NCI-H146 (cell line): ENCODE measurements around the gene HSP90AB1.

Experiments used
- DNase-seq: peaks from one replicate; lab custom pipeline; 2025; lab: John Stamatoyannopoulos, UW

The HSP90AB1 gene

DNA sequence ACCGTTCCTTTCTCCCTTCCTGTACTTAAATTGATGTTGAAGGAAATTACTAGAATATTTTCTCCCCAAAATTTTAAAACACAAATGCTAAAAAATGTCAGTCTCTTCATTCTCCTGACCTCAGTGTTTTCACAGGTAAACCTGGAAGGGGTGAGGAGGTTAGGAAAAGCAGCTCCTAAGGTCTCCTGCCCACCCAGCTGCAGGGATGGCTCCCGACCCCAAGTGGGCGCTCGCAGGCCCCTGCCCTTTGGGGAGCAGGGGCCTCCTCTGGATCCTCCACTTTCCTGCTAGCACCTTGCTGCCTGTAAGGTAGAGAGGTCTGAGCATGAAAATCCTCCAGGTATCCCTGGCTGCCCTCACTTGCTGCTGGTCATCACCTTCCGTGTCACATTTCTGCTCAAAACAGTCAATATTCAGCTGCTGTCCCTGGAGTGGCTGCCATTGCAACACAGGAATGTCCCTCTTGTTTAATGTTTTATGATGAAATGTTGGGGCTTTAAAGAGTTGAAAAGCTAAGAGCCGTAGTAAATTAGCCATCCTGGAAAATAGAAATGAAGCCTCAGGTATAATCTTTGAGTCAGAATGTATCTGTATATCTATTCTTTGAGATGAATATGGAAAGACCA is 10.9 kb upstream of the HSP90AB1 start:
- DNase-seq = no peak

DNA sequence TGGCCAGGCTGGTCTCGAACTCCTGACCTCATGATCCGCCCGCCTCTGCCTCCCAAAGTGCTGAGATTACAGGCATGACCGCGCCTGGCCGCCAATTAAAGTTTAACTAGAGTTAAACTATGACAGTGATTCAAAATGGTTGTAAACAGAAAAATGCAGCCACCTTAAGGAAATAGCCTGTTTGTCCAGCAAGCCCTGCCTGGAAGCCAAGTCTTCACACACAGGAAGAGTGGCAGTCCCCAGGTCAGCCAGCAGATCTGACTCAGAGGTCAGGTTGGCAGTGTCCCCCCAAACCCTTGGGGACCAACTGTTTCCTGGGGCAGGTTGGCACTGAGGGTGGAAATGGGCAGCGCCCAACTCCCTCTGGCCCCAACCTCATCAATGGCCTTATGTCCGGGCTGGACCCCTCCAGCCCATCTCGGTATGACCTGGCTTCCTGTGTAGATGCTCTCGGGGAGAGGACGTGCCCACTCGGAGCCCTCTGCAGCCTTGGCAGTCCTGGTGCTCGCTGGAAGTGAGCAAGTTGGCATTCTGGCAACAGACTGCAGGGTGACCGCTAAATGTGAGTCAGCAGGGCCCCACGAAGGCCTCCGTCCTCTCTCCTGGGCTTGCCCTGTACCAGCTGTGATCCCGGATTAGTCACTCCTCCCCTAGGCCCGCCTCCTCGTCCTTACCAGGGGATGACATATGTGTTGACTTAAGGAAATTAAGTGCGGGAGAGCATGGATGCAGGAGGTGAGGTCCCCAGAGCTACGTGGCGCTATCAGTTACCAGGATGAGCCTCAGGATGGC is 9.7 kb upstream of the HSP90AB1 start:
- DNase-seq = peak; percentile 98

DNA sequence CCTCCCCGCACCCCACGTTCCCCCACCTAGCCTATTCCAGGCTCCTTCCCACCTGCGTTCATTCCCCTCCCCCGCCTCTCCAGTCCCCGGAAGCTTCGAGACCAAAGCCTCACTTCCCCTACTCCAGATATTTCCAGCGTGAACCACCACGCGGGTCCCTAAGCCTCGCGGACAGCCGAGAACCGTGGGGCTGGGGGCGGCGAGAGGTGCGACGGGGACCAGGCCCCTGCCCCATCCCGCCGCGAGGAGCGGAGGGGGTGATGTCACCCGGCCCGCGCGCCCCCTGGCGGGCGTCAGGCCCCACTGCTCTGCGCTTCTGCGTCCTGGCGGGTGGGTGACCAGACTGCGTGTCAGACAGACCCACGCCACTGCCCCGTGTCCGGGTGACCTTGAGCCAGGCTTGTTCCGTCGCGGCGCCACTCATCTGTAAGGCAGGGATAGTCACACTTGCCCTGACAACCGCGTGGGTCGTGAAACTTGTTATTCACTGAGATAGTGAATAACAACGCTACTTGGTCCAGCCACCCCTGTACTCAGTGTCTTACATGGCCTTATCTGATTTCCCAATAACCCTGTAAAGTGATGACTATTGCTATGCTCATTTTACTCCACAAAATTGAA is 9.0 kb upstream of the HSP90AB1 start:
- peak; percentile 89 for DNase-seq

DNA sequence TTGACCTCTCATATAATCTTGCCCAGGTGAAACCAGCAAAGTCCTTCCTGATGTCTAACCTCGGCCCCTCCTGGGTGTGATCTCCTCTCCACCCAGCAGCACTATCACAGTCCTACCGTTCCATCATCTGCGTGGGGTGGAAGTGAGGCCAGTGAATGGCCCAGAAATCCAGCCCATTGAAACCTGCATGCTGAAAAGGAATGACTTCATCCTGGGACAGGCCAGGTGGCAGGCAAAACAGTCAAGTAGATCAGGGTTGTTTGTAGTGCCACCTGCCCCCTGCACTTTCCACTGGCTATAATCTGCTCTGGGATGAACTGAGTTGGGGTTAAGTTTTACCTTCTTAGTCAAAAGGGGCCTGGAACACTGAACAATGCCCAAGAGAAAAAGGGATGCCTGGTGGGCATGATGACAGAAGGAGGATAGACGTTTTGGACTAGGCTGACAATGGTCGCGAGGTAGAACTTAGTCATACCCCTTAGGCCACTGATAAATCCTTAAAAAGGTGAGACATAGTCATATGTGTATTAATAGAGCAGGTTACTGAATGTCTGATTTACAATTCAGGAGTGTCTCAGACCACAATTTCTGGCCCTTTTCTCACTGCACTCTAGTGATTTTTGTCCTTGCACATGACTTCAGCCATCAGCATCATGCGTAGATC is 8.1 kb upstream of the HSP90AB1 start:
- no peak for DNase-seq

DNA sequence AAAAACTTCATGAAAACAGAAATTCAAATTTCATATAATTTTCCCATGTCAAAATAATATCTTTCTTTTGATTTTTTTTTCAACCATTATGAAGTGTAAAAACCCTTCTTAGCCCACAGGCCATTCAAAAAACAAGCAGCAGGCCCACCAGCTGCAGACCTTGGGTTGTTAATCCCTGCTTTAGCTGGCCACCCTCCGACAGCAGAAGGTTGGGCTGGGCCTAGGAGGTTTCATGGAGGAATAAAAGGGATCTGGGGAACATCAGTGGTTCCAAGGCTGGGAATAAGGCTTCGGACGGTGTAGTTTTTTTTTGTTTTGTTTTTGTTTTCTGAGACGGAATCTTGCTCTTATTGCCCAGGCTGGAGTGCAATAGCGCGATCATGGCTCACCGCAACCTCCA is 3.6 kb upstream of the HSP90AB1 start:
- DNase-seq = no peak

DNA sequence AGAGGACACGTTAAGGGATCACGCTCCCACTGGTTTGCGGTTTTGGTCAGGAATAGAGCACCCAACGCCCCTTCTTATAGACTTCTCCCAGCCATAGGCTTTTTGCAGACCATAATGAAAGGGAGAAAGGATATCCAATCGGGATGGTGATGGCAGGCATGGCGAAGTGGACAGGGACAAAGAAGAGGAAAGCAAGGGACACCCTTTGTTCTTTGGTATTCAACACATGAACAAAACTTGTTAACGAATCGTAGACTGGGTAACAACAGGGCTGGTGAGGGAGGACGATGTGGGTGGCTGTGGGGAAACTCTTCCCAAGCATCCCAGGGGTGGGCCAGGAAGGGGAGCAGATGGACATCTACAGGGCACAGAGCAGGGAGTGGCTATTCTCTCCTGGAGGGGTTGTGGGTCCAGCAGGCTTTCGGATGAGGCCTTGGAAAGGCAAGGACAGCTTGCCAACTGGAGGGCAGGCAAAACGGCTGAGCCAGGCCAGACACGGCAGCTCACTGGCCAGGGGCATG is 1.4 kb upstream of the HSP90AB1 start:
- DNase-seq = no peak

DNA sequence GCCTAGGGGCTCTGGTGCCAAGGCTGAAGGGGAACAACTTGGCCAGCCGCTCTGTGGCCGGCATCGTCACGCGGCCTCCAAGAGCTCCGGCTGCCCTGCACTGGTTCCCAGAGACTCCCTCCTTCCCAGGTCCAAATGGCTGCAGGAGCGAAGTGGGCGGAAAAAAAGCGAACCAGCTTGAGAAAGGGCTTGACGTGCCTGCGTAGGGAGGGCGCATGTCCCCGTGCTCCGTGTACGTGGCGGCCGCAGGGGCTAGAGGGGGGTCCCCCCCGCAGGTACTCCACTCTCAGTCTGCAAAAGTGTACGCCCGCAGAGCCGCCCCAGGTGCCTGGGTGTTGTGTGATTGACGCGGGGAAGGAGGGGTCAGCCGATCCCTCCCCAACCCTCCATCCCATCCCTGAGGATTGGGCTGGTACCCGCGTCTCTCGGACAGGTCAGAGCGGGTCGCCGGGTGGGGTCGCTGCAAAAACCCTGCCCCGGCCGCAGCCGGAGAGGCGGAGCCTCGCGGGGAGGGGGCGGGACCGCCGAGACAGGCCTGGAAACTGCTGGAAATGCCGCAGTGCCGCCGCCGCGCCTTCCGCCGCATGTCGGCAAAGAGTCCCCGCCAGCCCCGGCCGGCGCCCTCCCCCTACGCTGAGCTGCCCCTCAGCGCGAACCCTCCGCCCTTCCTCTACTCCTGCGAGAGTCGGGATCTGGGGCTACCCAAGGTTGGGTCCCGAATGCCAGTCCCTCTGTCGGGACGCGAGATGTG is 814 bp upstream of the HSP90AB1 start:
- peak; percentile 95 for DNase-seq

DNA sequence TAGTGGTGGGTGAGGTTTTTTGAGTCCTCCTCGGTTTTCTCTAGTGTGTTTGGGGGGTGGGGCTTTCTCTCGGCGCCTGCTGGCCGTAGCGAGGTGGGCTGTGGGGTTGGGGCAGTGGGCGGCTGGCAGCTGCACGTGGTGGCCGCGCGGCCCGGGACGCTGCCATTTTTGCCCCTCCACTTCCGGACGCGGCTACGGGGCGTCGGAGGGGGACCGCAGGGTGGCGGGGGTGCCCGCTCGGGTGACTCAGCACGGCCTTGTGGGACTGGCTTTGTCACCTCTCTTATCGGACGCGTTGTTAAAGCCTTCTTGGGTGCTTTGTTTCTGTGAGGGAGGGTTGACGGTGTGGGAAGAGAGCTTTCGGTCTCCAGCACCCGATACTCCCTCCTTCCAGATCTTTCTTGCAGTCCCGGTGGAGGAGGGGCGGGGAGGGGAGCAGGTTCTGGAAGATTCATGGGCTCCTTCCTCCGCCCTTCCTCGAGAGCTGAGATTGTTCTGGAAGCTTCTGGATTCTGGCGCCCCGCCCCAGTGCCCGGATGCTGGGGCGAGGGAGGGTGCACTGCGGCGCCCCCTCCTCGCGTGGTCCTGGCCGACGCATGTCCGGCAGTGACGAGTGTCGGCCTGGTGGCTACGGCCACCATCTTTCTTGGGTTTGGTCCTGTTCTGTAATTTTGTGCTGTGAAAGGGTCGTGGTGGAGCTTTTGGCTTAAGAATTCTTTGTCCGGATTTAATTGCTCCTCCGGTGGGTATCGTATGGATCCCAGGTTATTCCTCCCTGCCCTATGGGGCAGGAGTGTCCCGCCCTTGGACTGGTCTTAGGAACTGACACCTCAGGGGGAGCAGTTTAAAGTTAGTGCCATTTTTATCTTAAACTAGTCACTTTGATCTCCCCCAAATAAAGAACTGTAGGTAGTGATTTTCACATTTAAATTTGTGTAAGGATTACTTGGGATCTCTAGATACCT is 719 bp downstream of the HSP90AB1 start:
- DNase-seq = peak; percentile 70

DNA sequence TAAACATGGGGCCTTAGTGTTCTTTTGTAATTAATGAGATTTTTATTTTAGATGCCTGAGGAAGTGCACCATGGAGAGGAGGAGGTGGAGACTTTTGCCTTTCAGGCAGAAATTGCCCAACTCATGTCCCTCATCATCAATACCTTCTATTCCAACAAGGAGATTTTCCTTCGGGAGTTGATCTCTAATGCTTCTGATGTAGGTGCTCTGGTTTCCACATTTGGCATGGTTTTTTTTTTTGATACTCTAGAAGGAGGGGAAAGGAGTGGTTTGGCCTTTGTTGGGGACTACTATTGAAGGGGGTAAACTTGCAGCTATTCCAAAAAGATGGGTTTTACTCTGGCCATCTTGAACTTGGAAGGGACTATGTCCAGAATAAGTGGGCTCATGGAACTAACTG is 1.7 kb downstream of the HSP90AB1 start:
- DNase-seq = no peak

DNA sequence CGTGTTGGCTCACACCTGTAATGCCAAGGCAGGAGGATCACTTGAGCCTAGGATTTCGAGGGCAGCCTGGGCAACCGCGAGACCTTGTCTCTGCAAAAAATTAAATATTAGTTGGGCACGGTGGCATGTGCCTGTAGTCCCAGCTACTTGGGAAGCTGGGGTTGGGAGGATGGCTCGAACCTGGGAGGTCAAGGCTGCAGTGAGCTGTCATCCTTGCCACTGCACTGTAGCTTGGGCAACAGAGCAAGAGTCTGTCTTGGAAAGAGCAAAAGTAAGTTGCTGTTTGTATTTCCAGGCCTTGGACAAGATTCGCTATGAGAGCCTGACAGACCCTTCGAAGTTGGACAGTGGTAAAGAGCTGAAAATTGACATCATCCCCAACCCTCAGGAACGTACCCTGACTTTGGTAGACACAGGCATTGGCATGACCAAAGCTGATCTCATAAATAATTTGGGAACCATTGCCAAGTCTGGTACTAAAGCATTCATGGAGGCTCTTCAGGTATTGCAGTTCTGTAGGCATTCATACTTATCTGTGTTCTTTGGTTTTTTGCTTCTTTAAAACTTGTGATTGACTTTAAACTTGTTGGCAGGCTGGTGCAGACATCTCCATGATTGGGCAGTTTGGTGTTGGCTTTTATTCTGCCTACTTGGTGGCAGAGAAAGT is 2.3 kb downstream of the HSP90AB1 start:
- no peak for DNase-seq

DNA sequence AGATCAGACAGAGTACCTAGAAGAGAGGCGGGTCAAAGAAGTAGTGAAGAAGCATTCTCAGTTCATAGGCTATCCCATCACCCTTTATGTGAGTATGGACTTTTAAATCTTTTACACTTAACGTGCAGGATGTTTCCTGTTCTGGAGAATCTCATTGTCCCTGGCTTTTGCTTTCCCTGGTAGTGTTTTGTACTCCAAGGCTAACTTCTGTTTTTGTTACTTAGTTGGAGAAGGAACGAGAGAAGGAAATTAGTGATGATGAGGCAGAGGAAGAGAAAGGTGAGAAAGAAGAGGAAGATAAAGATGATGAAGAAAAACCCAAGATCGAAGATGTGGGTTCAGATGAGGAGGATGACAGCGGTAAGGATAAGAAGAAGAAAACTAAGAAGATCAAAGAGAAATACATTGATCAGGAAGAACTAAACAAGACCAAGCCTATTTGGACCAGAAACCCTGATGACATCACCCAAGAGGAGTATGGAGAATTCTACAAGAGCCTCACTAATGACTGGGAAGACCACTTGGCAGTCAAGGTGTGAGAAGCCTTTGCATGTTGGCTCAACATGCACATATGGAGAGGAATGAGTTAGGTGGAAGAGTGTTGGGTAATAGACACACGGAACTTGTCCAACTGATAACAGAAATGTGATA is 3.3 kb downstream of the HSP90AB1 start:
- no peak for DNase-seq

DNA sequence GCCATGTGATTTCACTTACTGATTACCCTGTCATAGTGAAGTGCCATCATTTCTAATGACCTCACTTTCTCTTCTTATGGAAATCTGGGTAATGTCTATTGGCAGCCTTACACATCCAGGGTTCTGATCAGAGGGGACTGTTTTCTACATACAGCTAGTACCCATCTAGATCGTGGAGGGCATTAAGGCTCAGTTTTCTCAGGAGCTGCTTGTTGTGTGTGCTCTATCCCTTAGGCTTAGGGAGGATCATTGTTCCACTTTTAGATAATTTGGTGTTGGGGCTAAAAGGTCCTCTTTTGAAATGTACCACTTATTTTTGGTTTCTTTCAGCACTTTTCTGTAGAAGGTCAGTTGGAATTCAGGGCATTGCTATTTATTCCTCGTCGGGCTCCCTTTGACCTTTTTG is 3.8 kb downstream of the HSP90AB1 start:
- no peak for DNase-seq

DNA sequence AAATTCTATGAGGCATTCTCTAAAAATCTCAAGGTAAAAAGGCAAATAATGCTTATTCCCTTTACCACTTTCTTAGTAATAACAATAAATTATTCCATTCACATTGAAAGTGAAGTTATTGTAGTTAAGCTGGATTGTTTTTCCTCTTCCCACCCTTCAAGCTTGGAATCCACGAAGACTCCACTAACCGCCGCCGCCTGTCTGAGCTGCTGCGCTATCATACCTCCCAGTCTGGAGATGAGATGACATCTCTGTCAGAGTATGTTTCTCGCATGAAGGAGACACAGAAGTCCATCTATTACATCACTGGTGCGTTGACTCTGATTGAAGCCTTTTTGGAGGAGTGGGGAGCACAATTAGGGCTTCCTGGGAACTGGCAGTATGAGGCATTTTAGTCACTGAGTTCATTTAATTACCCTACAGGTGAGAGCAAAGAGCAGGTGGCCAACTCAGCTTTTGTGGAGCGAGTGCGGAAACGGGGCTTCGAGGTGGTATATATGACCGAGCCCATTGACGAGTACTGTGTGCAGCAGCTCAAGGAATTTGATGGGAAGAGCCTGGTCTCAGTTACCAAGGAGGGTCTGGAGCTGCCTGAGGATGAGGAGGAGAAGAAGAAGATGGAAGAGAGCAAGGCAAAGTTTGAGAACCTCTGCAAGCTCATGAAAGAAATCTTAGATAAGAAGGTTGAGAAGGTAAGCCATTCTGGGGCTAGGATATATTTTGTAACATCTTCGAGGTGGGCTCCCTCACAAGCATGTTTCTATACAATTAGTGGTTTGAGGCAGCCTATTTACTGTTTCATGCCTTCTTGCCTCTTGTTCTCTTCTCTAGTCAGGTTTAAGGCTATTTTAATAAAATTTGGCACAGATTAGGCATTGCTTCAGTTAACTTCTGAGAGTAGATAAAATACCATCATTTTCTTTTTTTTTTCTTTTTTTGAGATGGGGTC is 4.9 kb downstream of the HSP90AB1 start:
- no peak for DNase-seq

DNA sequence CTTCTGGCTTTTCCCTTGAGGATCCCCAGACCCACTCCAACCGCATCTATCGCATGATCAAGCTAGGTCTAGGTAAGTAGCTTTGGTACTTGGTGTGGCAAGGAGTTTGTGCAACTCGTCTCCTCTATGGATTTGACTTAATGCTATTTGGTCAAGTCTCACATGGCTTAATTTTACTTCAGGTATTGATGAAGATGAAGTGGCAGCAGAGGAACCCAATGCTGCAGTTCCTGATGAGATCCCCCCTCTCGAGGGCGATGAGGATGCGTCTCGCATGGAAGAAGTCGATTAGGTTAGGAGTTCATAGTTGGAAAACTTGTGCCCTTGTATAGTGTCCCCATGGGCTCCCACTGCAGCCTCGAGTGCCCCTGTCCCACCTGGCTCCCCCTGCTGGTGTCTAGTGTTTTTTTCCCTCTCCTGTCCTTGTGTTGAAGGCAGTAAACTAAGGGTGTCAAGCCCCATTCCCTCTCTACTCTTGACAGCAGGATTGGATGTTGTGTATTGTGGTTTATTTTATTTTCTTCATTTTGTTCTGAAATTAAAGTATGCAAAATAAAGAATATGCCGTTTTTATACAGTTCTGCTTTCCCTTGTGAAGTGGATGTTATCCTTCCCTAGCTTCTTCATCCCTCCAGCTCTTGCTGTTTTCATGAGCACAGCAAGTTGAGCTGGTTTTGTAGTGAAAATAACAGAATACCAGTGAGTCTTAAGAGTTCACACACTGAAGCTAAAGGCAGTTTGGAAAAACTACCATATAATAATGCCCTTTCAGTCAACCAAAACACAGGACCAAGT is 6.6 kb downstream of the HSP90AB1 start:
- peak; percentile 52 for DNase-seq

DNA sequence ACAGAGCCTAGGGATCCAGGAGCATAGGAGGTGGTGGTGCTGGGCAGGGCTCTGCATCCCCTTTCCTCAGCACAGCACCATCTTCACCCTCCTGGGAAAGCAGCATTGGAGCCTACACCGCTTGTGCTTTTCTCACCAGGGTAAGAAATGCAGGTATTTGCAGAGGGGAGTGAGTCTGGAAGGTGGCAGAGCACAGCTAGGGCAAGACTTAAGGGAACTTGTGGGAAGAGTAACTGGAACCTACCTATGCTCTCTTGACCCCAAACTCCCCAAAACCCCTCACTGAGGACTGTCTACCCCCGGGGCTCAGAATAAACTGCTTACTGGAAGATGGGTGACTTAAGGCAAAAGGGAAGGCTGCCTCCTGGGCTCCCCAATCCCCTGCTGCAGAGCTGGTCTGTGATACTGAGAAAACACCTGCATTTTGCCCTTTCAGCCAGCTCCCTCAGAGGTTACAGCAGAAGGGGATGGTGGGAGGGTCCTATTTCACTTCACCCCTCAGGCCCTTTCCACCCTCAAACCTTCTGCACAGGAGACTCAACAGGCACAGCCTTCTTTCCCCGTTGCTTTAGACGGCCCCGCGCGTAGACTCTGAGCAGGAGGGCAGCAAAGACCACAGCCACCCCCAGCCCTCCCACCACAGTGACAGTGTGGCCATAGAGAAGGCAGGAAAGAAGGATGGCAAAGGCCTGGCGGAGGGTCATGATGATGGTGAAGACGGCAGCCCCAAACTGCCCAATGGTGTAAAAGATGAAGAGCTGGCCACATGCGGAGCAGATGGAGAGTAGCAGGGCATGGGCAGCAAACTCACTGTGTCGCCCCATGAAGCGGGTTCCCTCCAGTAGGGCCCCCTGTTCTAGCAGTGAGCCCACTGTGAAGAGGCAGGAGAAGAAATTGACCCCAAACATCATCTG is 7.5 kb downstream of the HSP90AB1 start:
- no peak for DNase-seq

DNA sequence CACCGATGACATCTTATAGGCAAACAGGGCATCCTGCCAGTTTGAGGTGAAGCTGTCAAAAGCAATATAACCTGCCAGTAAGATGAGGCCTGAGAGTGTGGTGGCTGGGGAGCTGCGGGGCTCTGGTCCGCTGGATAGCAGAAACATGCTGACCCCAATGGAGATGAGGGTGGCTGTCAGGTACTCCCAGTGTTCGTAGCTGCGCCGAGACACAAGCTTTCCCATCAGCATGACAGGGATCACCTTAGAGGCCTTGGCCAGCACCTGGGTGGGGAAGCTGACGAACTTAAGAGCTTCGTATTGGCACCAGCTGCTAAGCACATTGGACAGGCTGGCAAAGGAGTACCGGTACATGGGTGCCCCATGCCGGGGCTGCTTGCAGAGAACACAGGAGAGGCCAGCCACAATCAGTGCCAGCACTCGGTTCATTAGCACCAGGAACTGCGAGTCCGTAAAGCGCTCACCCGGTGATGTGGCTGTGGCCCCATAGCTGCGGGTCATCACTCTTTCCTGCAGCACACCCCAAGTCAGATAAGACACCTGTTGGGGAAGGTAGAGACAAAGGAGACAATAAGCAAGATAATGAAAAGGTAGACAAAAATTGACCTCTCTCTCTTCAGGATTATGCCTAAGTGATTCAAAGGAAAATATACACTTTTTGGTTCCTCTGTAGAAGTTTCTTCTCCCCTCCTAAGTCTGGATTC is 8.4 kb downstream of the HSP90AB1 start:
- DNase-seq = no peak
